ENCODE data around the gene KHNYN.
A peak's percentile ranks its signal among the peaks of the same experiment; 100 is the strongest.
"Not testable (repeated sequence)": the region's sequence is repeated elsewhere in the genome, so short reads cannot be mapped to it uniquely, and the experiment has no call there.

The KHNYN gene

GRCh38 chr14:24438223-24439097 lies 8.7 kb downstream of the KHNYN start:
- DNase-seq (ENCODE audit: low read depth): no peak

- no peak for DNase-seq (ENCODE audit: low read depth)
Measured at GRCh38 chr14:24439257-24439656, 9.5 kb downstream of the KHNYN start.

DNA sequence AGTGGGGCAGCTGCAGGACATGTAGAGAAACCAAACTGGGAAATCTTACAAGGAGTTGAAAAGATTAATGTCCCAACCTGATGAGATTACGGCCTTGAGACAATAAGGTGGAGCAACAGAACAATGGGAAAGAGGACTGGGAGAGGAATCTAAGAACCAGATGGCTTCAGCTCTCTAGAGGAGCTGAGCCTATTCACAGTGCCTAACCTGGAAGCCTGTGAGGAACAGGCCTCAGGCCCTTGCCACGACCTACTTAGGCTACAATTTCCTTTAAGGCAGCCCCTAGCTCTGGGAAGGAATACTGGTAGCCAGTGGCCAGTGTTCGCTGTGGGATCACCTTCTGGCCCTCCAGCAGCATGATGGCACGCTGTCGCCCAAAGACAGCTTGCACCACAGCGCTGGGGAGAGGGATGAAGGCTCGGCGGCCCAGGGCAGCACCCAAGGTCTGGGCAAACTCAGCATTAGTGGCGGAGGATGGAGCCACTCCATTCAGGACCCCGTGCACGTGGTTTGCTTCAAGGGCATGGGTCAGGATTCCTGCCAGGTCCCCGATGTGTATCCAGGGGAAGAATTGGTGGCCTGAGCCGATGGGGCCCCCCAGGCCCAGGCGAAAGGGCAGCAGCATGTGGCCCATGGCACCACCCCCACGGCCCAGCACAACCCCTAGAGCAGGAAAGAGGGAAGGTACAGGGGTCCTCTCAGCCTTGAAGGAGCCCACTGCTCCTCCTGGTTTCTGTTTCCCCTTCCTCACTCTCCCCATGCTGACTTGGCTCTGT lies 10.3 kb downstream of the KHNYN start:
- DNase-seq (ENCODE audit: low read depth): no peak

- DNase-seq (ENCODE audit: low read depth): no peak
Measured at GRCh38 chr14:24440606-24441399, 11.0 kb downstream of the KHNYN start.

DNA sequence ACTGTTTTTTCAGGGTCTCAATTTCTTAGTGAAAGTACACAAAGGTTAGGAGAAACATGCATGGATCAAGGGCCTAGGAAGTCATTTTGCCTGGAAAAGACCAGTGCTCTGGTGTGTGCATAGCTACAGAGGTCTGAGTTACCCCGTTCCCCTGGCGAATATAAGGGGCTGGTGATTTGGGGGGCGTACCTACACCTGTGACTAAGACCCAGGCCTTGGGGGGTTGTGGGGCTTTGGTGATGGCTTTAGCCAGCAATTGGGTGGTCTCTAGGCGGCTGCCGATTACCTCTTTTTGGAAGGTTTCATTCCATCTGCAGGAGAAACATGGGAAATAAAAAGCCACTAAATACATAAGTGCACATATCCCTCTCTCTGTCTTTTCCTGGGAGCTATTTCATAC lies 11.7 kb downstream of the KHNYN start:
- DNase-seq (ENCODE audit: low read depth): no peak

DNA sequence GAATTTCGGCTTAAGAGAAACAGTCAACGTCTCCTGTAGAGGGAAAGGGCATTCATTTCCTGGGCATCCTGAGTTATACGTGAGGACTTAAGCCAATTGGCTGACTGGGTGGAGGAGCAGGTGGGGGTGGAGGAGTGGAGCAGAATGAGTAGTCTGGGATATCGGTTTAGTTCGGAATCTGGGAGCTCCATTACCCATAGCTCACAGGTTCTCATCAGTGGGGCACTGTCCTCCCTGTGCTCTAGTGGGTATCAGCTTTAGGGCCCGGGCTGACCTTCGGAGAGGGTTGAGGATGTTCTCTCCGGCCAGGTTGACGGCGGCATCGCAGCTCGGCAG lies 12.1 kb downstream of the KHNYN start:
- no peak for DNase-seq (ENCODE audit: low read depth)

DNA sequence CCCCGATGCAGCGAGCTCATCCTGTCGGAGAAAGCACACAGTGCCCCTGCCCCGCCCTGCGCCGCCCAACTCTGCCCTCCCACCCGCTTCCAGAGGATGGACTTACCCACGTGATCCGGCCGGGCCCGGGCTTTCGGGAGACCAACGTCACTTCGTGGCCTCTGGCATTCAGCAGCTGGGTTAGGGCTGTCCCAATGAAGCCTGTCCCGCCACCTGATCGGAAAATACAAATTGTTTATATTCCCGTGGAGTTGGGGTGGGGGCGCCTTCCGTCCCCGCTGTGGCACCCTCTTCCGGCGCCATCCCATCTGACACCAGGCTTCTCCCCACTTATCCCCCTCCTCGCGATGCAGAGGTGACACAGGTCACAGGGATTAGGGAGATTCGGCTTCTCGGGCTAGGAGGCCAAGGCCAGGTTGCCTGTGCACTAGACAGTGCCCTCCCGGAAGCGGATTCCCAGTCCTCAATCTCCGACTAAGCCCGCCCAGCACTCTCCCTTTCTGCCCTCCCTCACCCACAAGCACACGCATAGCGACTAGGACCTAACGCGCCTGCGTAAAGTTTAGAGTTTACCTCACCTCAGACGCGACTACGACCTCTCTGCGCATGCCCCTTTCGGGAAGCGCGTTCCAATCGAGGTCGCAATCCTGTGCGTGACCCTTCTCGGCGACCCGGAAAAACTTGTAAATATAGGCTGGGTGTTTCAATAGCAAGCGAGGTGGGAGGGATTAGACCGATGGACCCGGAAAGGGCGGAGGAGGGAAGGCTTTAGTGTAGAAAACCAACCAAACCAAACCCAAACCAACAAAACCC lies 12.7 kb downstream of the KHNYN start, which contains the start of gene SDR39U1:
Gene SDR39U1 (minus strand): TSS at position 537 of the 813 bp plus-strand sequence. CDS start 7 bp downstream, at position 530.
- peak; percentile 99 for DNase-seq (ENCODE audit: low read depth)

DNA sequence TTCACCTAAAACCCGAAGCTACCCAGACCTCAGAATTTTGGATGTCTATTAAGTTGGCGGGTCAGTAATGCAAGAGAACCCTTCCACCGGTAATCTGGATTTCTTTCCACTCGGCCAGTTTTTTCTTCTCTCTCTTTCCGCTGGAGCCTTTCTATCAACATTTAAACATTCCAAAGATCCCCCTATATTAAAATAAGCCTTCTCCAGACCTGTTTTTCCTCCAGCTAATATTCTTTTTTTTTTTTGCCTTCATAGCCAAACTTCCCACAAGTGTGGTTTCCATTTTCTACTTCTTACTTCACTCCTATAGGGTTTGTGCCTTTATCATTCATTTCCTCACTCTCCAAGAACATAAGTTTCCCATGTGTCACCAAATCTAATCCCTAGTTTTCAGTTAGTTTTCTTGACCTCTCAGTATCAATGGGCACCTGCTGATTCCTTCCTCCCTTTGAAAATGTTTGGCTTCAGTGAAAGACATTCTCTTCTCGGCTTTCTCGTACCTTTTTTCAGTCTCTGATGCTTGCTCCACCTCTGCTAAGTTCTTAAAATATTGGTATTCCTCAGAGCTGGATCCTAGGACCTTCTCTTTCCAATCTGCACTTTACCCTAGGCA lies 13.4 kb downstream of the KHNYN start:
- DNase-seq (ENCODE audit: low read depth): no peak

DNA sequence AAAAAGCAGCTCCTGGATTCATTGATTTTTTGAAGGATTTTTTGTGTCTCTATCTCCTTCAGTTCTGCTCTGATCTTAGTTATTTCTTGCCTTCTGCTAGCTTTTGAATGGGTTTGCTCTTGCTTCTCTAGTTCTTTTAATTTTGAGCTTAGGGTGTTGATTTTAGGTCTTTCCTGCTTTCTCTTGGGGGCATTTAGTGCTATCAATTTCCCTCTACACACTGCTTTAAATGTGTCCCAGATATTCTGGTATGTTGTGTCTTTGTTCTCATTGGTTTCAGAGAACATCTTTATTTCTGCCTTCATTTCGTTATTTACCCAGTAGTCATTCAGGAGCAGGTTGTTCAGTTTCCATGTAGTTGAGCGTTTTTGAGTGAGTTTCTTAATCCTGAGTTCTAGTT lies 21.1 kb downstream of the KHNYN start:
- not testable (repeated sequence) for DNase-seq (ENCODE audit: low read depth)

GRCh38 chr14:24456980-24457379 lies 27.2 kb downstream of the KHNYN start:
- DNase-seq (ENCODE audit: low read depth): no peak

DNA sequence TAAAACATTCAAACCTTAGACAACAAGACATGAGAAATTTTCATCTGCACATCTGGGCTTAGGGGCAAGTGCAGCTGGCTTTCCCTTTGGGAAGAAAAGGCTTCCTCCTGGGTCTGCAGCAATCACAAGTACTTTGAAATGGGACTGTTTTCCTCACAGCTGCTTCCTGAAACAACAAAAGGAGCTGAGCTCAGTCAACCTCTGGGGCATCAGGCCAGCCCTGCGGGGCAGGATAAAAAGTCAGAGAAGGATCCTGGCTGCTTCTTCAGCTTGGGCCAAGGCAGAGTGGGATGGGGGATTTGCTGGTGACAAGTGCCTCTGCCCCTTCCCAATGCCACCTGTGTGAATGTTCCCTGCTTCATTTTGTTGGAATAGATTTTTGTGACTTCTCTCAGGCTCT lies 29.0 kb downstream of the KHNYN start:
- no peak for DNase-seq (ENCODE audit: low read depth)

GRCh38 chr14:24459331-24459730 lies 29.6 kb downstream of the KHNYN start:
- no peak for DNase-seq (ENCODE audit: low read depth)

DNA sequence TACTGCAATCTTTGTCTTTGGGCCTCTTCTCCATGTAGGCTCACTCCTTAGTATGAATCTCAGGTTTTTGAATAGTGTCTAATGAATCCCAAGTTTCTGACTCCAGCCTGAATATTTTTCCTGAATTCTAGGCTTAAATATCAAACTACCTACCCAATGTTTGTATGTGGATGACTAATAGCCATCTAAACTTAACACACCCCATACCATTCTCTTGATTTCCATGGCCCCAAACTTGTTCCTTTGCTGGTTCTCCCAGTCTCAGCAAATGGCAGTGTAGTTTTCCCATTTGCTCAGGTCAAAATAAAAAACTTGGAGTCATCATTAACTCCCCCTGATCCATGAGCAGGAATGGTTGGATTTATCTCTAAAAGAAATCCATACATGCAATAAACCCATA lies 31.6 kb downstream of the KHNYN start:
- DNase-seq (ENCODE audit: low read depth): no peak

- DNase-seq (ENCODE audit: low read depth): no peak
Measured at GRCh38 chr14:24463017-24463883, 33.5 kb downstream of the KHNYN start.

GRCh38 chr14:24463884-24464785 lies 34.4 kb downstream of the KHNYN start:
- DNase-seq (ENCODE audit: low read depth): no peak

DNA sequence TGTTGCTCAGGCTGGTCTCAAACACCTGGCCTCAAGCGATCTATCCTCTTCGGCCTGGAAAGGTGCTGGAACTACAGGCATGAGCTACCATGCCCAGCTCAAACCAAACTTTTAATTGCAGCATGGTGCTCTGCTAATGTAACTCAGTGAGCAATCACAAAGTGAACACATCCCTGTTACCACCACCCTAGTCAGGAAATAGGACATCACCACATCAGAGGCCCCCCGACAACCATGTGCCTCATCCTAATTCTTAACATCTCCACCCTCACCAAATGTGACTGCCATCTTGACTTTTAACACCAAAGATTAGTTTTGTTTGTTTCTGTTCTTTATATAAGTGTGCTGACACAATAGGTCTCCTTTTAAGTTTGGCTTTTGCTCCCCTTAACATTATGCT lies 35.6 kb downstream of the KHNYN start:
- no peak for DNase-seq (ENCODE audit: low read depth)

DNA sequence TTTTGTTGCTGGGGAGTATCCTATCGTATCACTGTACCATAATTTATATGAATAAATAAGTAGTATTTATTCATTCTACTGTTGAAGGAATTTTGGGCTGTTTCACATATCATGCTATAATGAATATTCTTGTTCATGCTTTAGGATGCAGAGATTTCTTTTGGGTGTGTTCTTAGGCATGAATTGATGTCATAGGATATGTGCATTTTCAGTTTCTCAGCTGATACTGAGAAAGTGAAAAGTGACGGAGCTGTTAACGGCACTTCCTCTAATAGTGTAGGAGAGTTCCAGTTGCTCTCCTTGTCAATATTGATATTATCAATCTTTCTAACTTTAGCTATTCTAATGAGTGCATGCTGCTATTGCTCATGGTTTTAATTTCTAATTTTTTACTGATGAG lies 36.1 kb downstream of the KHNYN start:
- no peak for DNase-seq (ENCODE audit: low read depth)

DNA sequence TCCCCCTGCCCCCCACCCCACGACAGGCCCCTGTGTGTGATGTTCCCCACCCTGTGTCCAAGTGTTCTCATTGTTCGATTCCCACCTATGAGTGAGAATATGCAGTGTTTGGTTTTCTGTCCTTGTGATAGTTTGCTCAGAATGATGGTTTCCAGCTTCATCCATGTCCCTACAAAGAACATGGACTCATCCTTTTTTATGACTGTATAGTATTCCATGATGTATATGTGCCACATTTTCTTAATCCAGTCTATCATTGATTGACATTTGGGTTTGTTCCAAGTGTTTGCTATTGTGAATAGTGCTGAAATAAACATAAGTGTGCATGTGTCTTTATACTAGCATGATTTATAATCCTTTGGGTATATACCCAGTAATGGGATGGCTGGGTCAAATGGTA lies 40.7 kb downstream of the KHNYN start:
- DNase-seq (ENCODE audit: low read depth): not testable (repeated sequence)

DNA sequence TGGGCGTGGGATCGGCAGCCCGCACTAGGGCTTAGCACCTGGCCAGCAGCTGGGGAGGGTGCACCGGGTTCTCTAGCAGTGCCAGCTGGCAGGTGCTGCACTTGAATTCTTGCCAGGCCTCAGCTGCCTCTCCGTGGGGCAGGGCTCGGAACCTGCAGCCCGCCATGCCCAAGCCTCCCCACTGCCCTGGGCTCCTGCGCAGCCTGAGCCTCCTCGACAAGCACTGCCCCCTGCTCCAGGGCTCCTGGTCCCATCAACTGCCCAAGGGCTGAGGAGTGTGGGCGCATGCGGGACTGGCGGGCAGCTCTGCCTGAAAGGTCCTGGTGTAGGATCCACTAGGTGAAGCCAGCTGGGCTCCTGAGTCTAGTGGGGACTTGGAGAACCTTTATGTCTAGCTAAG lies 43.5 kb downstream of the KHNYN start:
- no peak for DNase-seq (ENCODE audit: low read depth)

Data from EH (cell line).